ENCODE measurements around the gene WDR72. TPM values are rescaled to one million over a fixed set of nuclear protein-coding genes. Genes with fewer than 3 reads are reported as not detected.

The WDR72 gene
- total RNA-seq, 4 donors from 2014 or later, result 1.0 to 8.1 (median 4.6) TPM

DNA sequence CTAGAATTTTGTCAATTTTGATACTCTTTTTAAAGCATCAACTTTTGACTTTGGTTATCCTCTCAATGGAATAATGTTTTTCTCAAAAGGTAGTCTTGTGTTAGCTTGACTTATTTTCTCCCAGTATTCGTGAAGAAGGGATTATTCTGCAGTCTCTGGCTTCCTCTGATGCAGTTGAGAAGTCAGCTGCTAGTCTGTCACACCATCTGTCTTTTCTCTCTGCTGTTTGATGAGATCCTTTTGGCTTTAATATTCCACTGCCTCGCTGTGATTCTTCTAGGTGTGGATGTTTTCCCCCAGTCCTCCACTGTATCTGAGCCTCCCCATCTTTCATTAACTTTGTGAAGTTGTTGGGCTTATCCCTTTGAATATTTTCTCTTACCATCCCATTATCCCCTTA is 141.0 kb downstream of the WDR72 start:
- no peak for TF ChIP-seq POLR2A (IDR thresholded peaks at IDR 0.05)
- TF ChIP-seq, protein P1, sequence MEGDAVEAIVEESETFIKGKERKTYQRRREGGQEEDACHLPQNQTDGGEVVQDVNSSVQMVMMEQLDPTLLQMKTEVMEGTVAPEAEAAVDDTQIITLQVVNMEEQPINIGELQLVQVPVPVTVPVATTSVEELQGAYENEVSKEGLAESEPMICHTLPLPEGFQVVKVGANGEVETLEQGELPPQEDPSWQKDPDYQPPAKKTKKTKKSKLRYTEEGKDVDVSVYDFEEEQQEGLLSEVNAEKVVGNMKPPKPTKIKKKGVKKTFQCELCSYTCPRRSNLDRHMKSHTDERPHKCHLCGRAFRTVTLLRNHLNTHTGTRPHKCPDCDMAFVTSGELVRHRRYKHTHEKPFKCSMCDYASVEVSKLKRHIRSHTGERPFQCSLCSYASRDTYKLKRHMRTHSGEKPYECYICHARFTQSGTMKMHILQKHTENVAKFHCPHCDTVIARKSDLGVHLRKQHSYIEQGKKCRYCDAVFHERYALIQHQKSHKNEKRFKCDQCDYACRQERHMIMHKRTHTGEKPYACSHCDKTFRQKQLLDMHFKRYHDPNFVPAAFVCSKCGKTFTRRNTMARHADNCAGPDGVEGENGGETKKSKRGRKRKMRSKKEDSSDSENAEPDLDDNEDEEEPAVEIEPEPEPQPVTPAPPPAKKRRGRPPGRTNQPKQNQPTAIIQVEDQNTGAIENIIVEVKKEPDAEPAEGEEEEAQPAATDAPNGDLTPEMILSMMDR (IDR thresholded peaks at IDR 0.05), result no peak
- no peak overlapping the region for H3K4me3 ChIP-seq (ENCODE audit: low read depth, poor library complexity, severe bottlenecking)
- DNase-seq (ENCODE audit: low spot score in 2 of 2), result no peak
- 35 to 57% methylated on average over 2 of the region's 2 CpGs for WGBS, 2 donors
- intact Hi-C loops (cut with DNase I; ENCODE audit: low total_unique reads), result no loop called here

- DNase-seq (ENCODE audit: low spot score in 2 of 2), result no peak
- intact Hi-C loops (cut with DNase I; ENCODE audit: low total_unique reads), result no loop called here
- TF ChIP-seq, protein P1 (IDR thresholded peaks at IDR 0.05), result no peak
- no peak for TF ChIP-seq POLR2A (IDR thresholded peaks at IDR 0.05)
- H3K4me3 ChIP-seq (ENCODE audit: low read depth, poor library complexity, severe bottlenecking), result no peak overlapping the region
- 65 to 69% methylated on average over 4 of the region's 4 CpGs for WGBS, 2 donors
These were observed 148.1 kb downstream of the WDR72 start for GRCh38 chr15:53611145-53611920.

DNA sequence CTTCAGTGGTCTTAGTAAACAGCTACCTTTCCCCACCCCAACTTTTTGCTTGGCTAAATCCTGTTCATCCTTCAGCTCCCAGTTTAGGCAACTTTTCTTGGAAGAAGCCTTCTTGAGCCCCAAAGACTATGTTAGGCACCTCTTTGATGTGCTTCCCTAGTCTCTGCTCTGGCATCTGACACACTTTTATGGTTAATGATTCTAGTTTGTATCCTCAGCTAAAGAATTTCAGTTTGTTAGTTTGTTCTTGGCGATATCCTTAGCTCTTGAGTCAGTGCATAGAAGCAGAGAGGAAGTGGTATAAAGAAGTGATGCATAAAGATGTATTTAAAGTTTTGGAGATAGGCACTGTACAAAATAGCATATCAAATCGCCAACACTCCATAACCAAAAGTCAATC is 168.4 kb downstream of the WDR72 start:
- WGBS, 2 donors, result 89 to 92% methylated on average over 2 of the region's 2 CpGs
- H3K4me3 ChIP-seq (ENCODE audit: low read depth, poor library complexity, severe bottlenecking), result no peak overlapping the region
- TF ChIP-seq, protein P1 (IDR thresholded peaks at IDR 0.05), result no peak
- TF ChIP-seq POLR2A (IDR thresholded peaks at IDR 0.05), result no peak
- intact Hi-C loops (cut with DNase I; ENCODE audit: low total_unique reads), result no loop called here
- DNase-seq (ENCODE audit: low spot score in 2 of 2), result no peak

DNA sequence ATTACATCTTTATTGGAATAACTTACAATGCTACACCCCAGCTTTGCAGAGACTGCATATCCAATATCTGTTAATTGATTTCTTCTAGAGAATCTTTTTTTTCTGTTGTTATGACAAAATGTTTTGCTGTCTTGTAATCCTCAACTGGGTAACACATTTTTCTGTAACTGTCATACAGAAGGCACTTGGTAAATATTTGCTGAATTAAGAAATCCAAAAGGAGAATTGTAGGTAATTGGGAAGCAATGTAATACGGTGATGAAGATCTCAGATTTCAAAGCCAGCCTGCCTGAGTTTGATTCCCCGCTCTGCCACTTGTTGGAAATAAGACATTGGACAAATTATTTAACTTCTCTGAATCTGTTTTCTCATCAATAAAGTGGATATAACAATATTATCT is 169.1 kb downstream of the WDR72 start:
- intact Hi-C loops (cut with DNase I; ENCODE audit: low total_unique reads), result no loop called here
- H3K4me3 ChIP-seq (ENCODE audit: low read depth, poor library complexity, severe bottlenecking), result no peak overlapping the region
- no peak for DNase-seq (ENCODE audit: low spot score in 2 of 2)
- 72 to 81% methylated on average over 2 of the region's 2 CpGs for WGBS, 2 donors
- TF ChIP-seq, protein P1 (IDR thresholded peaks at IDR 0.05), result no peak
- no peak for TF ChIP-seq POLR2A (IDR thresholded peaks at IDR 0.05)

DNA sequence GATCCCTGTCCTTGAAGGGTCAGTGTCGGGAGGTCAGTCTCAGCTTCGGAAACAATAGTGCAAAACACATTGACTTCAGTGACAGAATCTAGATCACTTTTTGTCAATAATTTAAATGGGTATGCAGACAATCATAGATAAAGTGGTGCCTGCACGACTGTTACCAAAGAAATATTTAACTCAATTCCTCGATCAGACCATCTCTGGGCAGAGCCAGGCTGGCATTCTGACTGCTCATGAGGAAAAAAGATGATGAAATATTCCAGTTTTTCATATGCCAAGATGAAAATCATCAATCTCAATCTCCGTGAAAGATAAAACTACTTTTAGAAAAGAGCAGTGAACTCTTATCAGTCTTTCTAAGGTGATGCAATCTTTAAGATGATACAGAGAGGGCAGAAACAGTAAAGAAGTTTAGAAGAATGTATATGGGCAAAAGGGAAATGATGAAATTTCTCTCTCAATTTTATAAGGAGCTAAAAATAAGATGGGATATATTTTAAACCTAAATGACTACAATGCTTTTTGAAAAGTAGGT is 169.9 kb downstream of the WDR72 start:
- intact Hi-C loops (cut with DNase I; ENCODE audit: low total_unique reads), result no loop called here
- H3K4me3 ChIP-seq (ENCODE audit: low read depth, poor library complexity, severe bottlenecking), result no peak overlapping the region
- DNase-seq (ENCODE audit: low spot score in 2 of 2), result no peak
- WGBS, 2 donors, result 76 to 78% methylated on average over 5 of the region's 5 CpGs
- TF ChIP-seq, protein P1 (IDR thresholded peaks at IDR 0.05), result no peak
- no peak for TF ChIP-seq POLR2A (IDR thresholded peaks at IDR 0.05)

Data from lower leg skin (tissue), 4 donors.